ENCODE measurements around the gene EYS.
"Not testable (repeated sequence)": the region's sequence is repeated elsewhere in the genome, so short reads cannot be mapped to it uniquely, and the experiment has no call there.

The EYS gene

DNA sequence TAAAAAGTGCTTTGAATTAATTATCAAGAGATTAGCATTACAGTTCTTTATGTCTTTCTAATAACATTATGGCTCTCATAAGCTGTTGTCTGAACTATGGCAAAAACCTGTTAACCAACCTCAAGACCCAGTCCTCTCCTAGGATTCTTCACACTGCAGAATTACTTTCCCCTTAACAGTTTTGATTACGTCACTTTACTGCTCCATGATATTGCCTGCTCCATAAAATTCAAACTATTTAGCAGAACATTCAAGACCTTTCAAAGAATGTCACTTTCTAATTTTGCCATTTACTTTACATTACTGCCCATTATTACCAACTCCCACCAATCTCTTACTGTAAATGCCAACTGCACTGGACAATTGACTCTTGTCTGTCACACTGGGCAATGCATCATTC is 1227.9 kb downstream of the EYS start:
- no peaks in the 10 kb centered on the region for H3K9me2 ChIP-seq (replicated peaks; ENCODE audit: low read depth, low read length)

DNA sequence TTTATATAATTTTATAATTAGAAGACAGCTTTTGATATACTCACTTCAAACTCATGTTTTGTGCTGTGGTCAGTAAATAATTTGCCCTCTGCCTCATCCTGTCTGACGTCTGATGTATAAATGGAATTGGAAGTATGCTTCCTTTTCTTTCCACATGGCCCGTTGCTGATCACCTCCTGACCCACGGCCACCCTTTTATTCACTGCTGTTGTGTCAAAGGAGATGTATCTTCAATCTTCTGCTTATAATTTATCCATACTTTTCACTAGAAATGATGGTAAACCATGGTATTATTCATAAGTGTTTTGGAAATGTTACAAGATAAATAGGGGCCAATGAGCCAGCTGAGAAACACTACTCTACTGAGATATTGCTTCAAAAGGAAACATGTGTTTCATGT is 1229.6 kb downstream of the EYS start:
- H3K79me2 ChIP-seq (ENCODE audit: insufficient read depth, low read length) = no peaks in the 10 kb centered on the region
- no peaks in the 10 kb centered on the region for H3K9me3 ChIP-seq (ENCODE audit: insufficient read depth, low read depth, low read length)
- no peak overlapping the region for H2AFZ ChIP-seq (ENCODE audit: low read length)
- H3K27me3 ChIP-seq (ENCODE audit: insufficient read depth, low read length, poor library complexity, severe bottlenecking) = no peaks in the 10 kb centered on the region
- no peaks in the 10 kb centered on the region for H4K20me1 ChIP-seq (ENCODE audit: insufficient read depth, low read length, poor library complexity, severe bottlenecking)
- H3F3A ChIP-seq (ENCODE audit: low read depth) = no peaks in the 10 kb centered on the region
- H3K36me3 ChIP-seq (ENCODE audit: insufficient read depth, low read length) = no peaks in the 10 kb centered on the region
- no peak overlapping the region for H3K4me3 ChIP-seq (ENCODE audit: low read length, poor library complexity, severe bottlenecking)
- H3K9ac ChIP-seq (ENCODE audit: low read depth, low read length, poor library complexity, severe bottlenecking) = no peak overlapping the region
- no peak overlapping the region for H3K4me2 ChIP-seq (ENCODE audit: low read depth, low read length, poor library complexity, severe bottlenecking)
- TF ChIP-seq, protein P1, sequence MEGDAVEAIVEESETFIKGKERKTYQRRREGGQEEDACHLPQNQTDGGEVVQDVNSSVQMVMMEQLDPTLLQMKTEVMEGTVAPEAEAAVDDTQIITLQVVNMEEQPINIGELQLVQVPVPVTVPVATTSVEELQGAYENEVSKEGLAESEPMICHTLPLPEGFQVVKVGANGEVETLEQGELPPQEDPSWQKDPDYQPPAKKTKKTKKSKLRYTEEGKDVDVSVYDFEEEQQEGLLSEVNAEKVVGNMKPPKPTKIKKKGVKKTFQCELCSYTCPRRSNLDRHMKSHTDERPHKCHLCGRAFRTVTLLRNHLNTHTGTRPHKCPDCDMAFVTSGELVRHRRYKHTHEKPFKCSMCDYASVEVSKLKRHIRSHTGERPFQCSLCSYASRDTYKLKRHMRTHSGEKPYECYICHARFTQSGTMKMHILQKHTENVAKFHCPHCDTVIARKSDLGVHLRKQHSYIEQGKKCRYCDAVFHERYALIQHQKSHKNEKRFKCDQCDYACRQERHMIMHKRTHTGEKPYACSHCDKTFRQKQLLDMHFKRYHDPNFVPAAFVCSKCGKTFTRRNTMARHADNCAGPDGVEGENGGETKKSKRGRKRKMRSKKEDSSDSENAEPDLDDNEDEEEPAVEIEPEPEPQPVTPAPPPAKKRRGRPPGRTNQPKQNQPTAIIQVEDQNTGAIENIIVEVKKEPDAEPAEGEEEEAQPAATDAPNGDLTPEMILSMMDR (conservative IDR thresholded peaks at IDR 0.05; ENCODE audit: low read length) = no peak
- no peak for TF ChIP-seq EZH2phosphoT487 (IDR thresholded peaks at IDR 0.05; ENCODE audit: borderline replicate concordance)
- H3K4me1 ChIP-seq (ENCODE audit: insufficient read depth, low read length, poor library complexity, severe bottlenecking) = no peaks in the 10 kb centered on the region
- no peaks in the 10 kb centered on the region for H3K9me2 ChIP-seq (replicated peaks; ENCODE audit: low read depth, low read length)

More for the DNA sequence above, 1227.9 kb downstream of the EYS start:
- no peaks in the 10 kb centered on the region for H3K79me2 ChIP-seq (ENCODE audit: insufficient read depth, low read length)
- H3K36me3 ChIP-seq (ENCODE audit: insufficient read depth, low read length) = no peaks in the 10 kb centered on the region
- no peak overlapping the region for H3K4me3 ChIP-seq (ENCODE audit: low read length, poor library complexity, severe bottlenecking)
- H3K9ac ChIP-seq (ENCODE audit: low read depth, low read length, poor library complexity, severe bottlenecking) = no peak overlapping the region
- TF ChIP-seq EZH2phosphoT487 (IDR thresholded peaks at IDR 0.05; ENCODE audit: borderline replicate concordance) = no peak
- TF ChIP-seq, protein P1 (conservative IDR thresholded peaks at IDR 0.05; ENCODE audit: low read length) = no peak
- H4K20me1 ChIP-seq (ENCODE audit: insufficient read depth, low read length, poor library complexity, severe bottlenecking) = no peaks in the 10 kb centered on the region
- H3K9me3 ChIP-seq (ENCODE audit: insufficient read depth, low read depth, low read length) = no peaks in the 10 kb centered on the region
- no peaks in the 10 kb centered on the region for H3K27me3 ChIP-seq (ENCODE audit: insufficient read depth, low read length, poor library complexity, severe bottlenecking)
- no peaks in the 10 kb centered on the region for H3F3A ChIP-seq (ENCODE audit: low read depth)
- no peak overlapping the region for H2AFZ ChIP-seq (ENCODE audit: low read length)
- no peaks in the 10 kb centered on the region for H3K4me1 ChIP-seq (ENCODE audit: insufficient read depth, low read length, poor library complexity, severe bottlenecking)
- no peak overlapping the region for H3K4me2 ChIP-seq (ENCODE audit: low read depth, low read length, poor library complexity, severe bottlenecking)

DNA sequence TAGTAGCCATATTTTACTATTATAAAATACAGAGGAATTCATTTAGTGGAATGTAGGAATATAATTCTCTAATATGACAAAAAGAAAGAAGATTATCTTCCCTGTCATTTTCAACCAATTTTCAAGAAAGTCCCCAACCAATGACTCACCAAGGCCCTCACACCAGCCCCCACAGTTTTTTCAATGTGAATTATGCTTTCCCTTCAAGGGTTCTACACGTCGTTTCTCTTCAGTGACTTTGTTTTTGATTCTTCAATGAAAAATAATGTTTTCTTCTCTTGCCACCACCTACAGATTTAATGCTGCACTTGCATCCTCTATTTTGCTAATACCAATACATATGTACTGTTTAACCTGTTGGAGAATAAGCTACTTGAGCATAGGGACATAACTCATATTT is 1230.1 kb downstream of the EYS start:
- Histone ChIP-seq H3K36me3 (ENCODE audit: insufficient read depth, low read length) (no peaks in the 10 kb centered on the region), H3K9me3 (ENCODE audit: insufficient read depth, low read depth, low read length) (no peaks in the 10 kb centered on the region), H3K4me1 (ENCODE audit: insufficient read depth, low read length, poor library complexity, severe bottlenecking) (no peaks in the 10 kb centered on the region), H3K4me3 (ENCODE audit: low read length, poor library complexity, severe bottlenecking) (no peak overlapping the region), H3F3A (ENCODE audit: low read depth) (no peaks in the 10 kb centered on the region), H3K27me3 (ENCODE audit: insufficient read depth, low read length, poor library complexity, severe bottlenecking) (no peaks in the 10 kb centered on the region), H3K79me2 (ENCODE audit: insufficient read depth, low read length) (no peaks in the 10 kb centered on the region), H3K9ac (ENCODE audit: low read depth, low read length, poor library complexity, severe bottlenecking) (no peak overlapping the region), H3K4me2 (ENCODE audit: low read depth, low read length, poor library complexity, severe bottlenecking) (no peak overlapping the region), H2AFZ (ENCODE audit: low read length) (no peak overlapping the region), H3K9me2 (replicated peaks; ENCODE audit: low read depth, low read length) (no peaks in the 10 kb centered on the region), H4K20me1 (ENCODE audit: insufficient read depth, low read length, poor library complexity, severe bottlenecking) (no peaks in the 10 kb centered on the region)
- no peak for TF ChIP-seq EZH2phosphoT487 (IDR thresholded peaks at IDR 0.05; ENCODE audit: borderline replicate concordance)
- TF ChIP-seq, protein P1 (conservative IDR thresholded peaks at IDR 0.05; ENCODE audit: low read length) = no peak

DNA sequence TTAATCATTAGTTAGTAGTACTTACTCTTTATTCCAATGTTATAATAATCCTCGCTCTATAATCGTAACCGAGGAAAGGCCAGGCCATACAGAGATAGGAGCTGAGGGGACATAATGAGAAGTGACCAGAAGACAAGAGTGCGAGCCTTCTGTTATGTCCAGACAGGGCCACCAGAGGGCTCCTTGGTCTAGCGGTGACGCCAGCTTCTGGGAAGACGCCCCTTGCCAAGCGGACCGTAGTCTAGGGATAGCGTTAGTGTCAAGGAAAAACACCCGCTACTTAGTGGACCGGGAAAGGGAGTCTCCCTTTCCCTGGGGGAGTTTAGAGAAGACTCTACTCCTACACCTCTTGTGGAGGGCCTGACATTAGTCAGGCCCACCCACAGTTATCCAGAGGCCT is 1237.6 kb downstream of the EYS start:
- not testable (repeated sequence) for H3K79me2 ChIP-seq (ENCODE audit: insufficient read depth, low read length); H3K4me2 ChIP-seq (ENCODE audit: low read depth, low read length, poor library complexity, severe bottlenecking); H3K9me2 ChIP-seq (replicated peaks; ENCODE audit: low read depth, low read length); H3K9ac ChIP-seq (ENCODE audit: low read depth, low read length, poor library complexity, severe bottlenecking); H3K4me3 ChIP-seq (ENCODE audit: low read length, poor library complexity, severe bottlenecking); H3K9me3 ChIP-seq (ENCODE audit: insufficient read depth, low read depth, low read length); H2AFZ ChIP-seq (ENCODE audit: low read length); H4K20me1 ChIP-seq (ENCODE audit: insufficient read depth, low read length, poor library complexity, severe bottlenecking); H3F3A ChIP-seq (ENCODE audit: low read depth); H3K36me3 ChIP-seq (ENCODE audit: insufficient read depth, low read length); H3K4me1 ChIP-seq (ENCODE audit: insufficient read depth, low read length, poor library complexity, severe bottlenecking); H3K27me3 ChIP-seq (ENCODE audit: insufficient read depth, low read length, poor library complexity, severe bottlenecking)

All from Loucy (cell line).